NCI-H446 (cell line): ENCODE results near the gene GORASP1.

Source experiments
- DNase-seq, 2 experiments: peaks; one replicate each; lab custom pipeline; 2025; lab: John Stamatoyannopoulos, UW

GORASP1 gene

GRCh38 chr3:39125841-39126500, 18.5 kb upstream of the GORASP1 start:
- DNase-seq, result no peak

GRCh38 chr3:39124876-39125840, 17.7 kb upstream of the GORASP1 start:
- no peak for DNase-seq

GRCh38 chr3:39122813-39123212, 15.4 kb upstream of the GORASP1 start:
- no peak for DNase-seq

GRCh38 chr3:39121621-39122020, 14.2 kb upstream of the GORASP1 start:
- no peak for DNase-seq

GRCh38 chr3:39118931-39119660, 11.7 kb upstream of the GORASP1 start:
- DNase-seq, result no peak

- DNase-seq, result no peak
Observed at GRCh38 chr3:39118079-39118478, 10.7 kb upstream of the GORASP1 start.

GRCh38 chr3:39115870-39116269, 8.4 kb upstream of the GORASP1 start:
- no peak for DNase-seq

- DNase-seq, result no peak
Observed at GRCh38 chr3:39114456-39114855, 7.0 kb upstream of the GORASP1 start.

- DNase-seq, result no peak
Observed at GRCh38 chr3:39113291-39113690, 5.9 kb upstream of the GORASP1 start.

- no peak for DNase-seq
Observed at GRCh38 chr3:39112535-39112934, 5.1 kb upstream of the GORASP1 start.

GRCh38 chr3:39112113-39112512, 4.7 kb upstream of the GORASP1 start:
- DNase-seq, result no peak

- DNase-seq, result no peak
Observed at GRCh38 chr3:39110041-39110639, 2.7 kb upstream of the GORASP1 start.

GRCh38 chr3:39109086-39109485, 1.7 kb upstream of the GORASP1 start:
- DNase-seq, result no peak

GRCh38 chr3:39108200-39108710, 828 bp upstream of the GORASP1 start:
- DNase-seq, result no peak

GRCh38 chr3:39106851-39107387, 508 bp downstream of the GORASP1 start:
- no peak for DNase-seq

GRCh38 chr3:39106281-39106811, 1.1 kb downstream of the GORASP1 start:
- DNase-seq, result no peak

- DNase-seq, result no peak
Observed at GRCh38 chr3:39105687-39106063, 1.8 kb downstream of the GORASP1 start.

GRCh38 chr3:39104961-39105686, 2.3 kb downstream of the GORASP1 start:
- no peak for DNase-seq

- no peak for DNase-seq
Observed at GRCh38 chr3:39103791-39104552, 3.5 kb downstream of the GORASP1 start.

- DNase-seq, result no peak
Observed at GRCh38 chr3:39103324-39103693, 4.1 kb downstream of the GORASP1 start.
